HG03439 (cell line): Measurements from ENCODE around the gene DNMT1.
"Not testable (repeated sequence)": the region's sequence is repeated elsewhere in the genome, so short reads cannot be mapped to it uniquely, and the experiment has no call there.

Experiments used
- ATAC-seq: cut with Tn5 transposase; IDR thresholded peaks from one replicate; pipeline ENCODE4 v1.9.1; 2021; ENCODE audit warnings: mild to moderate bottlenecking, moderate library complexity; ENCODE audit not compliant: unreplicated experiment

The DNMT1 gene

DNA sequence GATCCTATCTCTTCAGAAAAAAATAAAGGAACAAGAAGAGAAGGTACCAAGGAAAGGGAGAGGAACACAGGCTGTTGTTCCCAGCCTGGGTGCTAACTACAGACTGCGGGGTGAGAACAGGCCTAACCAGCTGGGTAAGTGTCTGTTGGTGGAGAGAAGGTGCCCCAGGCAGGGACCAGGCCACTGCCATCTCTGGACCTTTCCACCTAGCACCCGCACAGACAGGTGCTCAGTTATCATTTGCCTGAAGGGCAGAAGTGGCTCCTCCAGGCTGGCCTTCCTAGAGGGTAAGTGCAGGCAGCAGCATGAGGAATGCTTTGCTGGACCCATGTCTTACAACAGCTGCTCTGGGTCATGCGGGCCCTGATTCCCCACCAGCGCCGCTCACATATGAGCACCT lies 10.1 kb downstream of the DNMT1 start:
- no peak for ATAC-seq

DNA sequence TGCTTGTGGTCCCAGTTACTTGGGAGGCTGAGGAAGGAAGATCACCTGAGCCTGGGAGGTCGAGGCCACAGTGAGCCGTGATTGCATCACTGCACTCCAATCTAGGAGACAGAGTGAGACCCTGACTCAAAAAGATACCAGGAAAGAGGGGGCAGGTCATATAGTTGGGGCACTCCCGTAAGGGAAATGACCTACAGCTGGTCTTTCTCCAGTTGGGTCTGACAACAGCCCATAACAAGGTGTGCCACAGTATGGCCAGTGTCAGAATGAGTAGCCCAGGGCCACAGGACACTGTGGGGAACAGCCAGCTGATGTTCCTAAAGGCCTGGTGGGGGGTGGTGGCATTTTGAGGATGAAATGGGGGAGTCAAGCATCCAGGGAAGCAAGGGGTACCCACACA lies 10.8 kb downstream of the DNMT1 start:
- no peak for ATAC-seq

DNA sequence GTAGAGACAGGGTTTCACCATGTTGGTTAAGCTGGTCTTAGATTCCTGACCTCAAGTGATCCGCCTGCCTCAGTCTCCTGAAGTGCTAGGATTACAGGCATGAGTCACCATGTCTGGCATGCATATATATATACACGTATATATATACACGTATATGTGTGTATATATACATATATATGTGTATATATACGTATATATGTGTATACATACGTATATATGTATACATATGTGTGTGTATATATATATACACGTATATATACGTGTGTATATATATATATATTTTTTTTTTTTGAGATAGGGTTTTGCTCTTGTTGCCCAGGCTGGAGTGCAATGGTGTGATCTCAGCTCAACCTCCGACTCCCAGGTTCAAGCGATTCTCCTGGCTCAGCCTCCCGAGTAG lies 11.9 kb downstream of the DNMT1 start:
- ATAC-seq: no peak

DNA sequence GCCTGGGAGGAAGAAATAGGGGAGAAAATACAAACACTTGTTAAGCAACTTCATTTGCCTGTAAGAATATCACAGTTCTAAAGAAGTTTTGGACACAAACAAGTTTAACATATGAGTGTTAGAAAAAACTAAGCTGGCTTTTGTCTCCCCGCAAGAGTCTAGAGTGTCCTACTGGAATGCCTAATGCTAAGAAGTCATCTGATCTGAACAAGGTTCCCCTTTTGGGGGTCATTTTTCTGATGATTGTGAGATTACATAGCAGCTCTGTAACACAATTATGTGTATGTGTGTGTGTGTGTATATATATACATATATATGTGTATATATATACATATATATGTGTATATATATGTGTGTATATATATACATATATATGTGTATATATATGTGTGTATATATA lies 12.7 kb downstream of the DNMT1 start:
- no peak for ATAC-seq

DNA sequence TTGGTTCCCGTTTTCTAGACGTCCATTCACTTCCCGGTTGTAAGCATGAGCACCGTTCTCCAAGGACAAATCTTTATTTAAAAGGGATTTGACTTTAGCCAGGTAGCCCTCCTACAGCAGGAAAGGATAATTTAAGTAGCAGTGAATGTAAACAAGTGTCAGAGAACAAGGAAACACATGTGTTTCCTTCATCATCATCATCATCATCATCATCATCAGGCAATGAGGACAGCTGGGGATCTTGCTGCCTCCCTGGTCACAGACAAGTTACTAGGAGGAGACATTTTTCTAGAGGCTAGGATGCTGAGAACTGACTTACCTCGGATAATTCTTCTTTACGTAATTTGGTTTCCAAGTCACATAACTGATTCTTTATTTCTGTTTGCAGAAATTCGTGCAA lies 14.3 kb downstream of the DNMT1 start:
- ATAC-seq: no peak

DNA sequence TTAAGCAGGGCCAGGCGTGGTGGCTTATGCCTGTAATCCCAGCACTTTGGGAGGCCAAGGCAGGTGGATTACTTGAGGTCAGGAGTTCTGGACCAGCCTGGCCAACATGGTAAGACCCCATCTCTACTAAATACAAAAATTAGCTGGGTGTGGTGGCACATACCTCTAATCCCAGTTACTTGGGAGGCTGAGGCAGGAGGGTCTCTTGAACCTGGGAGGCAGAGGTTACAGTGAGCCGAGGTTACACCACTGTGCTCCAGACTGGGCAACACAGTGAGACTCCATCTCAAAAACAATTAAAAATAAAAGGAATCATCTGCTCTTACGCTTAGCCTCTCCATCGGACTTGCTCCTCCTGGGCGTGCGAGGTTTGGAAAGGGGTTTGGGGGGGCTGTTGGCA lies 14.7 kb downstream of the DNMT1 start:
- not testable (repeated sequence) for ATAC-seq

DNA sequence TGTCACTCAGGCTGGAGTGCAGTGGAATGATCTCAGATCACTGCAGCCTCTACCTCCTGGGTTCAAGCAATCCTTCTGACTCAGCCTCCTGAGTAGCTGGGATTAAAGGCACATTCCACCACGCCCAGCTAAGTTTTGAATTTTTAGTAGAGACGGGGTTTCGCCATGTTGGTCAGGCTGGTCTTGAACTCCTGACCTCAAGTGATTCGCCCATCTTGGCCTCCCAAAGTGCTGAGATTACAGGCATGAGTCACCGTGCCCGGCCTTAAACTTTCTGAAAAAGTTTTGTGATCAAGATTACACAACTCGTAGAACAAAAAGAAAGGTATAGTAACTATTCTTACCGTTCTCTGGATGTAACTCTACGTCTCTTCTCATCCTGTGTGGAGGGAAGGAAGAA lies 21.2 kb downstream of the DNMT1 start:
- no peak for ATAC-seq

DNA sequence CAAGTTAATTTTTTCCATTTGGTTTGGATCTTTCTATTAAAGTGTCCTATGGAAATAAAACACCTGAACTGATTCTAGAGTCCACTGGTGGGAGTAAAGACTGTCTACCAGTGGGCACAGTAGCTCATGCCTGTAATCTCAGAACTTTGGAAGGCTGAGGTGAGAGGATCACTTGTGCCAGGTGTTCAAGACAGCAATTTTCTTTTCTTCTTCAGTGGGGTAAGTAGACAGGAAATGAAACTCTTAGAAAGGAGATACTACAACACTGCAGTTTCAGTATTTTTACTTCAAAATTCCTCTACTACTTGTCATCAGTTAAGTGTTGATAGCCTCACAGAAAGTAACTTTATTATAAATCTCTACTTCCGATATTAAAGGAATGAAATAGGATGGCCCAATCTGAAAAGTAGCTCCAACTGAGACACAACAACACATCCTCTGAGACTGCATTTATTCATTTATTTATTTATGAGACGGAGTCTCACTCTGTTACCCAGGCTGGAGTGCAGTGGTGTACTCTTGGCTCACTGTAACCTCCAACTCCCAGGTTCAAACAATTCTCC lies 26.3 kb downstream of the DNMT1 start:
- no peak for ATAC-seq

DNA sequence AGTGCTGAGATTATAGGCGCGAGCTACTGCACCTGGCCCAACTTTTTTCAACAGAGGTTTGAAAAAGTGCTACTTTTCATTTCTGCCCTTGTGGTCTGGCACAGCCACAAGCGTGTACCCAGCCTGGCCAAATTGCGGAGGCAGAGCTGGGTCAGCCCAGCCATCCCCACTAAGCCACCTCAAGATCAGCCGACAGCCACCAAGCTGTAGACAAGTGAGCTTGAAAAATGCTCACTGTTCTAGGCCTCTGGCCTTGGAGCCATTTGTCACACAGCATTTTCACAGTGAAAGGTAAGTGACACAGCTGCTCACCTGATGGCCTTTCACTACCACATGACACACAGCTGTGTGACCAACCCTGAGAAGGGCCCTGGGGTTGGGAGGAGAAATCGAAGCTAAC lies 27.3 kb downstream of the DNMT1 start:
- no peak for ATAC-seq

DNA sequence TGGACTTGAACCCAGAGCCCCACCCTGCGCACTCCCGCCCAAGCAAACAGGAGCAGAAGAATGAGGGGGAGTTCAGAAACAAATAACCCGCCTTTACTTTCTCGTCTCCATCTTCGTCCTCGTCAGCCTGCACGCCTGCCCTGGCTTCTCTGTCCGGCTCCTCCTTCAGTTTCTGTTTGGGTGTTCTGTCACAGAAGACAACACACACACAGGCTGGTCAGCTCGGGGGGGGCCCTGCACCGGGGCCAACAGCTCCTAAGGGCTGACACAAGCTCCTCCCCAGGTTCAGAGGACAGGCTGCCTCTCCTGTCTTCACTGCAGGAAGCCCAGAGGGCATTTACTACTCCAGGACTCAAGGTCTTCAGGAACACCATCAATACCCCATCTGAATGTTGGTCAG lies 28.3 kb downstream of the DNMT1 start:
- ATAC-seq: not testable (repeated sequence)

DNA sequence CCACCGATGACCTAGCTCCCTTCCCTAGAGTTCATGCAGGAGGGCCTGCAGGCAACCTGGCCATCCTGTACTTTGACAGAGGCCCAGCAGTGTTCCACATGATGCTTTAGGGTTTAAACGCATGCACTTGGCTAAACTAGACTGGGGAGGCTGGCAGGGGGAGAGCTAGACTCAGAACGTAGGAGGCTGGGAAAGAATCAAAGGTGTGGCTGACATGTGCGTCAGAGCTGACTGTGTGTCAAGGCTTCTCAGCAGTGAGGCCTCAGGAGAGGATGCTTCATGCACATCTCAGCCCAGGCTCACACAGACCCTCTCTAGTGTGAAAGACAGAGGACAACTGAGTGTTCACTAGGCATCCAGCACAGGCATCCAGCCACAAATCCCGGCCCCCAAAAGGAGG lies 28.7 kb downstream of the DNMT1 start:
- no peak for ATAC-seq

DNA sequence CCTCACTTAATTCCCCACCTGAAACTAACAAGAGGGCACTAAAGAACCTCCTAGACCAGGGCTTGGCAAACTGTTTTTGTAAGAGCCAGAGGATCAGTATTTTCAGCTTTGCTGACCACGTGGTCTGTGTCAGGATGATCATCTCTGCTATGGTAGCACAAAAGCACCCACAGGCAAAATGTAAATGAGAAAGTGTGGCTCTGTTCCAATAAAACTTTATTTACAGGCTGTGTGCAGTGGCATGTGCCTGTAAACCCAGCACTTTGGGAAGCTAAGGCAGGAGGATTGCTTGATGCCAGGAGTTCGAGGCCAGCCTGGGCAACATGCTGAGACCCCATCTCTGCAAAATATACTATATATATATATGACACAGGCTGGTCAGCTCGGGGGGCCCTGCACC lies 31.2 kb downstream of the DNMT1 start:
- no peak for ATAC-seq

DNA sequence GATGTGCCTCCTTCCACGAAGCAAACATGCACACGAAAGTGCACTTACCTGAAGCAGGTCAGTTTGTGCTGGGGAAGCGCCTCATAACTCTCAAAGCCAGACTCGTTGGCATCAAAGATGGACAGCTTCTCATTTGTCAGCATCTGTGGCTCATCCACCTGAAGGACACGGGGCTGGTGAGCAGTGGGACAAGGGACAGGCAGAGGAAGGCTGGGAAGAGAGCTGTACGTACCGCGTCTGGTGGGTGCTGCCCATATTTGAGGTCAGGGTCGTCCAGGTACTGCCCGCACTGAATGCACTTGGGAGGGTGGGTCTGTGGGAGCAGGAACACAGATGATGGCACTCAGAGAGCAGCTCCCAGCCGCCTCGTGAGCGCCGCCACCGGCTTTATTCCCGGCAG lies 35.1 kb downstream of the DNMT1 start:
- ATAC-seq: no peak

DNA sequence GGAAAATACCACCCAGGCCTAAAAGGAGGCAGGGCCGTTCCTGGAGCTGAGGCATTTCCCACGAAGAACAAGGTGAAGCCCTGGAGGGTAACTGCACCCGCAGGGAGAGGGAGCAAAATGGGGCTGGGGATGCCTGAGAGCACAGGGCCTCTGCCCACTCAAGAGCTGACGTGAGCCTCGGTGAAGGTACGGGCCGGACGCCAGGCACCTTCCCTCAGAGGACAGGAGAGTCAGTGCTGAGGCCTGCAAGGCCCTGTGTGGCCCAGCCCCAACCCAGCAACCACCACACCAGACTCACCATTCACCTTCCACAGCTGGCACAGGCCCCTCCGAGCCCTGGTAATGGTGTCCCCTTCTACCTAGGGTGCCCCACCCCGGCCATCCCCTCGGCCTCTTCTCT lies 36.3 kb downstream of the DNMT1 start:
- ATAC-seq: no peak

DNA sequence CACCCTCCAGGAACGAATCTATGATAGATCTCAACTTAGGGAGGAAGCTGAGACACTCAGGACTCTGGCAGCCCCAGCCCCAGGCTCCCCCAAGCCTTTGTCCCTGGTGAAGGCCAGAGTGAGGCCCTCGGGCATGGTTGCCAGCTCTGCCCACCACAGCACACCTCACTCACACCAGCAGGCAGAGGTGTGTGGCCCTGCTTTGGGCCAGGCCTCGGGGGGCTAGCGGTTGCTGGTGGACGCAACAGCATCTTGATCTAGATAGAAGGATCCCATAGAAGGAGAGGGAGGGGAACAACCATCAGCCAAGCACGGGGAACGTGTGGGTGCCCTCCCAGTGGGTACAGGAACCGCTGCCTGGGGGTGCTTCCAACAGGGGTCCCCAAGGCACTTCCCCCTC lies 36.7 kb downstream of the DNMT1 start:
- no peak for ATAC-seq

DNA sequence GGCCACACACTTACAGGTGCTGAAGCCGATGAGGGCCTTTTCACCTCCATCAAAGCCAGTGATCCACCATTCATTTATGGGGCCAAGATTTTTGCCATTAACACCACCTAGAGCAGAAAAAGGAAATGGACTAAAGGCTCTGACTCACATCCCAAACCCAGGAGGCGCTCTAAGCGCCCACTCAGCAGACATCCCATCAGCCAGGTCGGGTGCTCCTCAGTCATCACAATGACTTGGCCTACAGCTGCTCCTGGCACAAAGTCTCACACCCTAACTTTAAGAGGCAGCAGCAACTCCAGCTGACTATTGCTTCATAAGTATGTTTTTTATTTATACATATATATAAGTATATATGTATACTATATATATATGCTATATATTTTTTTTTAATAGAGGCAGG lies 38.9 kb downstream of the DNMT1 start:
- no peak for ATAC-seq

DNA sequence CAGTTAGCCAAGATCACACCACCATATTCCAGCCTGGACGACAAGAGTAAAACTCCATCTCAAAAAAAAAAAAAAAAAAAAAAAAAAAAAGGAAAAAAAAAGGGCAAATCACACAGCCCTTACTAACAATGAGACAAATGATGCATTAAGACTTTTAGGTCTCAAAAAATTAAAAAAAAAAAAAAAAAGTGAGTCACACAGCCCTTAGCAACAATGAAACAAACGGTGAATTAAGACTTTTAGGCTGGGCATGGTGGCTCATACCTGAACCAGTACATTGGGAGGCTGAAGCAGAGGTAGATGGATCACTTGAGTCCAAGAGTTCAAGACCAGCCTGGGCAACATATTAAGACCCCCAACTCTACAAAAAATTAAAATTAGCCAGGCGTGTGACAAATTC lies 42.7 kb downstream of the DNMT1 start:
- ATAC-seq: no peak

DNA sequence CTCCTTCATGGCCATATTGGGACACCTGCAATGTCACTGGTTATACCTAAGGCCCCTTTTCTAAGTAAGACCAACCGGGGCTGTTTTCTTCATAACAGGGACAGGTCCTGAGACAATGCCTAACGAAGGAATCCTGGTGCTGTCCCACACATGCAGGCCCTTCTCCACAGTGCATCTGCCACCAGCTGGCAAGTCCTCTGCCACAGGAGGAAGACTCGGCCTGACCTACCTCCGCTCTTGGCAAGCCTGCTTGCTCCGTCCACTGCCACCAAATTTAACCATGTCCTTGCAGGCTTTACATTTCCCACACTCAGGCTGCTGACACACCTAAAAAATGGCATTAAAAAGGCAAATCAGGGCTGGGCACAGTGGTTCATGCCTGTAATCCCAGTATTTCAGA lies 43.2 kb downstream of the DNMT1 start:
- ATAC-seq: no peak

DNA sequence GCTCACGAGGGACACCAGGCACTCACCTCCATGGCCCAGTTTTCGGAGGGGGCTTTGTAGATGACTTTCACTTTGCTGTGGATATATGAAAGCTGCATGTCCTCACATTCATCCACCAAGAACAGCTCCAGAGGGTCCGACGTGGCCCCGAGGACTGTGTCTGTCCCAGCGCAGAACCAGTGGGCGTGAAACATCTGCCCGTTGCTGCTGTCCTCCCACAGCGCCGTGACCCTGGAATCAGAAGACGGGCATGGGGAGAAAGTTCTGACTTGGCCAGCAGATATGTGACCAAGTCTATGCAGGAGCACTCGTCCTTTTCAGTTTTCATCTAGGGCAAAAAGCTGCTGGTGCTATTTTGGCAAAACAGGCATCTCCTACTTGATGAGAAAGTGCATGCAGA lies 45.3 kb downstream of the DNMT1 start:
- ATAC-seq: no peak

DNA sequence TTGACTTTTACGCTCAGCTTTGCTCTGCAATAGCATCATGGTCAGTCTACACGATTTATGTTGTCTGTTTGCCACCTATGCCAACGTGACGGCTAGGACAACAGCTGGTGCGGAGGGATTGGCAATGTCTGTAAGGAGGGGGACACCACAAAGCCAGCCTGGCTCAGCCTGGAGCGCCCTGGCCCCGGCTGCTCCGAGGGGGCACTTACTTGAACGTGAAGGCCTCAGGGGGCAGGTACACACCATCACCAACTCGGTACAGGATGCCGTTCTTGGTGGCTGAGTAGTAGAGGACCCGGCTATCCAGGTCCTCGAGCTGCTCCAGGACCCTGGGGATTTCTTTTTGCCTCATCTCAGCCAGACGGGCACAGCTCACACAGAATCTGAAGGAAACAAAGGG lies 48.6 kb downstream of the DNMT1 start:
- ATAC-seq: no peak

DNA sequence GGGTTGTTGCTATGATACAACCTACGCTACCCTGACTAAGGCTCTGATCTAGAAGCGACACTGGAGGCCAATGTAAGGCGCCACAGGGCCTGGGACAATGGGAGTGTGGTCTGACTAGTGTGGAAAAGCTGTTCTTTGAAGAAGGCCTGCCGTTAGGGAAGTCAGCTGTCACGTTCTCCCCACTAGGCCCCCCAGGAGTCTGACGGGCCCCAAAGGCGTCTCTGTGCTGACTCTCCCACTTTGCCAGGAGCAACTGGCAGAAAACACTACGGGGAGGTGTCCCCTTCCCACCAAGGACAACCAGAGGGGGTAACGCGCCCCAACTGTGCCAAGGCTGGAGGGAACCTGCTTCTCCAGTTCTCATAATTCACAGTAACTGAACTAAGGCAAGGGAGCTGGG lies 49.7 kb downstream of the DNMT1 start:
- ATAC-seq: no peak

DNA sequence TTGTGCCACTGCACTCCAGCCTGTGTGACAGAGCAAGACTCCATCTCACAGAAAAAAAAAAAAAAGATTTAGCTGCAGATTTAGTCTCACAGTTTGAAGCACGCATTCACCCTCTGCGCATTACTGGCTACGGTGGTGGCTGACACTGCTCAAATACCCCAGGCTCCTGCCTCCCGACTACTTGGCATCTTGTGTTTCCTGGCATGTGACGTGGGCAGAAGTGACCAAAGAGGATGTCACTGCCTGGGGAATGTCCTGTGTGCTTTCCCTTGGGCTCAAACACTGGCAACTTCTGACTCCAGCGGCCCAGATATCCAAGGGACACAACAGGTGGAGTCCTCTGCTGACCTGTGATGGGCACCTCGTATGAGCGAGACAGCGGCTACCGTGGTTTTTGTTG lies 50.4 kb downstream of the DNMT1 start:
- ATAC-seq: no peak

DNA sequence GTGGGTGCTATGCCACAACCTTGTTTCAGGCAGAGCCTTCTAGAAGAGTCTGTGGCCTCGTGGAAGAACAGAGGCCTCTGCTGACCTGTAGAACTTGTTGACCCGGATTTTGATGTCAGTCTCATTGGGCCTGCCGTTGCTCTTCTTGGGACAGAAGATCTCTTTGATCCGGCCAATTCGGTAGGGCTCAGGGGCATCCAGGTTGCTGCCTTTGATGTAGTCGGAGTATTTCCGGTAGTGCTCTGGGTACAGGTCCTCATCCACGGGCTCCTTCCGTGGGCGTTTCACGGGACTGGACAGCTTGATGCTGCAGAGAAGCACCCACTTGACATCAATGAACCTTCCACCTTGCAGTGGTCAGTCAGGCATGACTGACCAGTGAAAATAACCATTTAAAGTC lies 51.1 kb downstream of the DNMT1 start:
- ATAC-seq: no peak
